Measurements from ENCODE around the gene PXDC1.

PXDC1 gene

DNA sequence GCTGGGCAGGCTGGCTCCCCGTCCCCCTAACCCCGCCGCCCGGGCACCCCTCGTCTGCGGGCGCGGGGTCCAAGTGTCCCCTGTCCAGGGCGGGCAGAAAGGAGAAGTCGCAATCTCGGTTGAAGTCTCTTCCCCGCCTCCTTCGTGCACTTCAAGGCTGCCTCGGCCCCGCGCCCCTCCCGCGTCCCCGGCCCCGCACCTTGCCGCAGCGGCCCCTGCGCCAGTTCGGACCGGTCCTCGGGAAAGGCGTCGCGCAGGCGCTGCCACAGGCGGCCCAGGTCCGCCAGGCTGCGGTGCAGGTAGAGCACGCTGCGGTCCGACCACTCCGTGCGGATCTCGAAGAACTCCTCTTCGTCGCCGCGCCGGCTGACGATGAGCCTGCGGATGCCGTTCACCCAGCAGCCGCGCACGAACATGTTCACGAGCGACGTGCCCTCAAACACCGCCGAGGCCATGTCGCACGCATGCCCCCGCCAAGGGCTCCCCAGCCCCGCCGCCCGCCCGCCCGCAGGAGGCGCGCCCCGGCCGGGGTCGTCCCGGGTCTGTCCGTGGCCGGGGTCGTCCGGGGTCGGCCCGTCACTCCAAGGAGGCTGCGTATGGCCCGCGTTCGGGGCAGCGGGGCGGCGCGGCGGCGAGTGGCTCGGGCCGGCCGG lies at the start of gene PXDC1:
Gene PXDC1, minus strand, starts transcription at position 637 of the 653 bp plus-strand sequence. Its CDS starts 182 bp downstream, at position 455.
- DNase-seq (ENCODE audit: low read depth), result no peak

GRCh38 chr6:3800850-3801591 lies 49.5 kb upstream of the PXDC1 start:
- DNase-seq (ENCODE audit: low read depth), result no peak

GRCh38 chr6:3799719-3800118 lies 48.2 kb upstream of the PXDC1 start:
- no peak for DNase-seq (ENCODE audit: low read depth)

DNA sequence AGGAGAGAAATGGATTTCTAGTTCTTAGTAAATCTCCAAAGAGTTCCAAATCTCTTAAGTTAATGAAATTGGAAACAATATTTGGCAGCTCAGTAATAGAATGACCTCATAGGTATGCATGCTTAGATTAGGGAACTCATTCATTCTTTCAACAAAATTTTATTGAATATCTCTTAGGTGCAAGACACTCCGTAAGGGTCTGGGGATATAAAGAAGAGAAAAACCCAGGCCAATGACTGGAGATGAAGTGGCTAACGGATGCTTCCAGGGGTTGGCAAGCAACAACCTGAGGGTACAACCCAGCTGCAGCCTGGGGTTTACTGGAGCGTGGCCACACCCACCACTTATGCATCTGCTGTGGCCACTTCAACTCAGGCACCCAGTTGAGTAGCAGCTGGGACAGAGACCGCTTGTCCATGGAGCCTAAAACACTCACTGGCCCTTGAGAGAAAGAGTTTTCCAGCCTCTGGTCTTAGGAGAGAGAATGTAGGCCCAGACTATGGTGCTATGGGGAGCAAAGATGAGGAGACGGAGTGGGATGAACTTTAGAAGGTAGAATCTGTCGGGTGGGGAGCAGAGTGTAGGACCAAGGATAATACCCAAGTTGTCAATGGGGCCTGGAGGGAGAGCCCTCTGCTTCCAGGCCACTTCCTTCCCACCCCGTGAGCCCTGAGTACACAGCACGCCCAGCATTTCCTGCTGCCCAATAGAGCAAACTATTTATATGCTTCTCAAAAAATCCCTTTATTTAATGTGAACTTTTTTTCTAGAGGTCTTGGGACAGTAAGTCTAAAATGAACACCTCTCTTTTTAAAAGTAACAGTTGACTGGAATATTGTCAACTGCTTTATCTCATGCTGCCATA lies 46.8 kb upstream of the PXDC1 start:
- no peak for DNase-seq (ENCODE audit: low read depth)

GRCh38 chr6:3797231-3798054 lies 45.9 kb upstream of the PXDC1 start:
- no peak for DNase-seq (ENCODE audit: low read depth)

DNA sequence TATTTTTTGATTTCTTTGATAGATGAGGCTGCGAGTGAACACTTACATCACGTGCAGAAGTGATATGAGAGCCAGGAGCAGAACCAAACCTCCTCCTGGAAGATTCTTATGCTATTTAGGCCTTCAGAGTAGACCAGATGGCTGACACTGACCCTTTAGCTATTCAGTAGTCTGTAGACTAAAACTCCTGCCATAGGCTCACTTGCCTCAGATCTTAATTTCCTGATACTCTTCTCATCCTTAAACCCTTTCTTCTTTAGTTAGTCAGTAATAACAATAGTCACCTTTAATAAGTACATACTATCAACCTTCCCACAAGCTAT lies 45.2 kb upstream of the PXDC1 start:
- no peak for DNase-seq (ENCODE audit: low read depth)

- DNase-seq (ENCODE audit: low read depth), result no peak
Observed at GRCh38 chr6:3795836-3796718, 44.6 kb upstream of the PXDC1 start.

- DNase-seq (ENCODE audit: low read depth), result no peak
Observed at GRCh38 chr6:3794092-3794491, 42.6 kb upstream of the PXDC1 start.

- no peak for DNase-seq (ENCODE audit: low read depth)
Observed at GRCh38 chr6:3793545-3793944, 42.0 kb upstream of the PXDC1 start.

- DNase-seq (ENCODE audit: low read depth), result no peak
Observed at GRCh38 chr6:3791526-3792203, 40.2 kb upstream of the PXDC1 start.

GRCh38 chr6:3789896-3790558 lies 38.5 kb upstream of the PXDC1 start:
- DNase-seq (ENCODE audit: low read depth), result no peak

DNA sequence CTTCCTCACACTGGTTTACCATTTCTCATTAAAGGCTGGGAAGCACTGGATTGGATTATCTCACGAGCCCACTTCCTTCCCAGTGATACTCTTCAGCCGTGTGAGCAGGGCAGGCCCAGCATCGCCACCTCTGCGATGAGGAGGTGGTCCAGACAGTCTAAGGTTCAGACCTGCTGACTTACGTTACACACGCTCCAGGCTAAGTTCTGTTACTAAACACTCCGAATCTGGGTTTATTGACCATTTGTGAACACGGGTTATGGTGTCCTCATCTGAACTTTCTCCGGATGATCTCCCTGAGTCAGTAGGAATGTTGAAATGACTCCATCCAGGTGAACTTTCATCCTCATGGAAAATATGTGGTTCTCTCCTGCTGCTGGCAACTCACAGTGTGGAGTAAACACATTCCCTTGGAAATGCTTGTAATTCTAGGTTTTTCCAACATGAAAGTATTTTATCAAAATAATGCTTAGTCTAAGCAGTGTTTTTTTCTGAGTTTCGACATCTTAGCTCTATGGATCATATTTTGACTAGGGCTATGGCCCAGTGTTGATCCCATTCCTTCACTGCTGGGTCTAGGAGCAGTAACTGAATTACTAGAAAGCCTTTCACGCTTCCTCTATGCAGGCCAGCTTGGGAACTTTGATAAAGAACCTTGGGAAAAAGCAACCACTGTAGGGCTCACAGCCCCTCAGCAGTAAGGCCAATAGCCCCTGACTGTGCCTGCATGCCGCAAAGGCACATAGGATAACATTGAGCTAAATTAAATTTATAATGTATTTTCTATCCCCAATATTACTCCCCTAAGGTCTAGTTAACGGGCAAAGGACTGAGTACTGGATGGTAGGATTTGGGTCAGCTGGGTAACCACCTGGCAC lies 37.7 kb upstream of the PXDC1 start:
- no peak for DNase-seq (ENCODE audit: low read depth)

DNA sequence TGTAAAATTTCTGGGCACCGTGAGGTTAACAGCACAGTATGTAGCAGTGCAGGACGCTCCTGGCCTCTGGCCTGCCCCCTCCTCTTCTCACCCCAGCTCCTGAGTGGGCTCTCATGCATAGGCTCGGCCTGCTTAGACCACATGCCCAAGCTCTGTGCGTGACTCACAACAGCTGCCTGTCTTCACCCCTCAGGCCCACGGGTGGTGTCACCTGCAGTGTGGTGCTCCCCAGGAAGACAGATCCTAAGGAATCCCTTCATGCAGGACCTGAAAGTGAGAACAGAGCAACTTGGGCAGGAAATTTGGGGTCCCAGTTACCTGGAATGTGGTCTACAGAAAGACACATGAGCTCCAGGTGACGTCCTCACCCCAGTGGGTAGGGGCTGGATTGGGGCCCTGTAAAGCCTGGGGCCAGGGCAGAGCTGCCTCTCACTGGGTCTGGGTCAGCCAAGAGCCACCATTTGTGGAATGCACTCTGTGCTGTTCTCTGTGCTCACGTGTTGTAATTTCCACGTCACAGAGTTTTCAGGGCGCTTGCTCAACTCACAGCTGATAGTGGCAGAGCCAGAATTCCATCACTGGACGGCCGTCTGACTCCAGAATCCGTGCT lies 37.0 kb upstream of the PXDC1 start:
- DNase-seq (ENCODE audit: low read depth), result no peak

GRCh38 chr6:3786141-3786540 lies 34.6 kb upstream of the PXDC1 start:
- no peak for DNase-seq (ENCODE audit: low read depth)

DNA sequence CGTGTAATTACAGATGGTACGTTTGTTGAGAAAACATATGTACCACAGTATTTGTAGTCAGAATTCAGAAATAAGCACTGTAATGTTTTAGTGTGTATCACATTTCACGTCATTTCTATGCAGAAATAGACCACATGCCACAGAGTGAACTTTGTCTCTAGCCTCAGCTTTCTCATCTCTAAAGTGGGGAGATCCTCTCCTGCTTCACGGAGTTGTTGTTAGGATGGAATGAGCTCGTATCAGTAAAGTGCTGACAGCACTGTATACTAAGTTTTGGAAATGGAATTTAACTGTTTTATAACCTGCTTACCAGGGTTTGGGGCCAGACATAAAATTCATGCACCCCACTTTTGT lies 34.2 kb upstream of the PXDC1 start:
- DNase-seq (ENCODE audit: low read depth), result no peak

DNA sequence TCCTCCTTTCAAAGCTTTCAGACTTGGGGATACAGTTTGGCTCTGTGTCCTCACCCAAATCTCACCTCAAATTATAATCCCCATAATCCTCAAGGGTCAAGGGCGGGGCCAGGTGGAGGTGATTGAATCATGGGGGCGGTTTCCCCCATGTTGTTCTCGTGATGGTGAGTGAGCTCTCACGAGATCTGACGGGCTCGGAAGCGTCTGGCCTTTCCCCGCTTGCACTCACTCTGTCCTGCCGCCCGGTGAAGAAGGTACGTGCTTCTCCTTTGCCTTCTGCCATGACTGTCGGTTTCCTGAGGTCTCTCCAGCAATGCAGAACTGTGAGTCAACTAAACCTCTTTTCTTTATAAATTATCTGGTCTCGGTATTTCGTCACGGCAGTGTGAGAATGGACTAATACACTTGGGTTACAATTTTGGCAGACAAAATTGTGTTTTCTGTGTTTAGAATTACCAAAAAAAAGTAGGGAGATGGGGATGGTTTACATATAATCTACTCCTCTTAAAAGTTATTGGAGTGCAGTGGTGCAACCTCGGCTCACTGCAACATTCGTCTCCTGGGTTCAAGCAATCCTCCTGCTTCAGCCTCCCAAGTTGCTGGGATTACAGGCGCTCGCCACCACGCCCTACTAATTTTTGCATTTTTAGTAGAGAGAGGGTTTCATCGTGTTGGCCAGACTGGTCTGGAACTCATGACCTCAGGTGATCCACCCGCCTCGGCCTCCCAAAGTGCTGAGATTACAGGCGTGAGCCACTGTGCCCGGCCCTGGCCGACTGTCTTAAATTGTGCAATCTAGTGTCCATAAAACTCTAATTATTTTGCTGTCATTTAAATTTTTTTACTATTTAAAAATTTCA lies 33.6 kb upstream of the PXDC1 start:
- no peak for DNase-seq (ENCODE audit: low read depth)

GRCh38 chr6:3784423-3784822 lies 32.9 kb upstream of the PXDC1 start:
- no peak for DNase-seq (ENCODE audit: low read depth)

Data from T-helper 22 cell (primary cell).